MM.1S (cell line): Measurements from ENCODE around the gene BTBD16.

ENCODE experiments used
- DNase-seq: peaks from one replicate; pipeline ENCODE4 v3.0.0-alpha.2; 2015
- H2AFZ ChIP-seq: fragments of 300-600 bp; sonication (generic); 2 replicates; pipeline ENCODE4 v1.6.0; 2016; ENCODE audit warnings: antibody characterized with exemption, low read length
- H3F3A ChIP-seq: fragments of 300-600 bp; sonication (generic); 2 replicates; pipeline ENCODE4 v1.6.1; 2016; ENCODE audit warnings: mild to moderate bottlenecking, antibody characterized with exemption, low read length, moderate library complexity, mixed read lengths; ENCODE audit not compliant: insufficient read depth
- H3K27ac ChIP-seq: fragments of 300-600 bp; sonication (generic); 2 replicates; pipeline ENCODE4 v1.5.1; 2016; ENCODE audit warnings: mild to moderate bottlenecking, low read length
- H3K27me3 ChIP-seq: fragments of 300-600 bp; sonication (generic); replicated peaks from 2 replicates; pipeline ENCODE4 v1.6.0; 2016; ENCODE audit warnings: low read length; ENCODE audit not compliant: insufficient read depth
- H3K36me3 ChIP-seq: fragments of 300-600 bp; sonication (generic); replicated peaks from 2 replicates; pipeline ENCODE4 v1.6.1; 2016; ENCODE audit warnings: mild to moderate bottlenecking, low read length, mixed read lengths; ENCODE audit not compliant: insufficient read depth
- H3K4me1 ChIP-seq: fragments of 300-600 bp; sonication (generic); 2 replicates; pipeline ENCODE4 v1.6.1; 2016; ENCODE audit warnings: low read length, mixed read lengths
- H3K4me2 ChIP-seq: fragments of 300-600 bp; sonication (generic); 2 replicates; pipeline ENCODE4 v1.6.0; 2016; ENCODE audit warnings: low read depth, low read length
- H3K4me3 ChIP-seq: fragments of 300-600 bp; sonication (generic); 2 replicates; pipeline ENCODE4 v1.5.1; 2016; ENCODE audit warnings: low read length, mixed read lengths
- H3K79me2 ChIP-seq: fragments of 300-600 bp; sonication (generic); 2 replicates; pipeline ENCODE4 v1.6.1; 2016; ENCODE audit warnings: mixed run types, low read length, mixed read lengths
- H3K9ac ChIP-seq: fragments of 300-600 bp; sonication (generic); 2 replicates; pipeline ENCODE4 v1.6.1; 2016; ENCODE audit warnings: low read length, mixed read lengths
- H3K9me2 ChIP-seq: fragments of 300-600 bp; sonication (generic); replicated peaks from 2 replicates; pipeline ENCODE4 v1.6.1; 2016; ENCODE audit warnings: mild to moderate bottlenecking, low read length, mixed read lengths; ENCODE audit not compliant: insufficient read depth
- H3K9me3 ChIP-seq: fragments of 300-600 bp; sonication (generic); replicated peaks from 2 replicates; pipeline ENCODE4 v1.6.1; 2016; ENCODE audit warnings: mild to moderate bottlenecking, low read length, mixed read lengths; ENCODE audit not compliant: insufficient read depth
- H4K20me1 ChIP-seq: fragments of 300-600 bp; sonication (generic); 2 replicates; pipeline ENCODE4 v1.6.1; 2016; ENCODE audit warnings: mild to moderate bottlenecking, low read length, moderate library complexity, mixed read lengths; ENCODE audit not compliant: insufficient read depth
- CTCF ChIP-seq: fragments of 300-600 bp; sonication (generic); IDR thresholded peaks from 2 replicates; pipeline ENCODE4 v1.5.1; 2016; ENCODE audit warnings: antibody characterized with exemption, low read length, mixed read lengths
- EZH2 ChIP-seq: fragments of 300-600 bp; sonication (generic); optimal IDR thresholded peaks from 2 replicates; pipeline ENCODE3; 2017; ENCODE audit warnings: low read depth, mild to moderate bottlenecking, antibody characterized with exemption, low read length, mixed read lengths
- EZH2phosphoT487 ChIP-seq: fragments of 300-600 bp; sonication (generic); IDR thresholded peaks from 2 replicates; pipeline ENCODE4 v1.6.1; 2018; ENCODE audit warnings: antibody characterized with exemption, low read length

Gene BTBD16

GRCh38 chr10:122286867-122287266 is 15.8 kb downstream of the BTBD16 start:
- no peak for DNase-seq
- no peaks in the 10 kb centered on the region for H3K9me3 ChIP-seq

GRCh38 chr10:122287570-122287969 is 16.5 kb downstream of the BTBD16 start:
- TF ChIP-seq EZH2 (no peak), EZH2phosphoT487 (no peak), CTCF (no peak)
- Histone ChIP-seq H3K4me3 (no peak overlapping the region), H3K9me3 (no peaks in the 10 kb centered on the region), H3K27ac (no peak overlapping the region), H3K9me2 (no peaks in the 10 kb centered on the region), H4K20me1 (no peaks in the 10 kb centered on the region), H3F3A (no peaks in the 10 kb centered on the region), H3K27me3 (no peaks in the 10 kb centered on the region; the same call in 1 of the 2 replicates), H2AFZ (no peak overlapping the region), H3K36me3 (no peaks in the 10 kb centered on the region), H3K79me2 (no peaks in the 10 kb centered on the region), H3K4me1 (no peaks in the 10 kb centered on the region), H3K4me2 (no peak overlapping the region), H3K9ac (no peak overlapping the region)
- no peak for DNase-seq

More at GRCh38 chr10:122286867-122287266, 15.8 kb downstream of the BTBD16 start:
- no peak overlapping the region for H3K4me2 ChIP-seq
- H3K27me3 ChIP-seq = no peaks in the 10 kb centered on the region; the same call in 1 of the 2 replicates
- TF ChIP-seq EZH2phosphoT487 (no peak), EZH2 (no peak), CTCF (no peak)
- no peaks in the 10 kb centered on the region for H3F3A ChIP-seq
- no peaks in the 10 kb centered on the region for H3K4me1 ChIP-seq
- H4K20me1 ChIP-seq = no peaks in the 10 kb centered on the region
- H2AFZ ChIP-seq = no peak overlapping the region
- H3K9me2 ChIP-seq = no peaks in the 10 kb centered on the region
- no peaks in the 10 kb centered on the region for H3K79me2 ChIP-seq
- H3K4me3 ChIP-seq = no peak overlapping the region
- no peaks in the 10 kb centered on the region for H3K36me3 ChIP-seq
- H3K9ac ChIP-seq = no peak overlapping the region
- H3K27ac ChIP-seq = no peak overlapping the region

GRCh38 chr10:122288262-122288661 is 17.2 kb downstream of the BTBD16 start:
- H2AFZ ChIP-seq = no peak overlapping the region
- no peak for DNase-seq
- H3K4me2 ChIP-seq = no peak overlapping the region
- no peak overlapping the region for H3K9ac ChIP-seq
- H3F3A ChIP-seq = no peaks in the 10 kb centered on the region
- H3K27me3 ChIP-seq = no peaks in the 10 kb centered on the region; the same call in 1 of the 2 replicates
- no peaks in the 10 kb centered on the region for H3K9me3 ChIP-seq
- H3K36me3 ChIP-seq = no peaks in the 10 kb centered on the region
- TF ChIP-seq EZH2 = no peak
- no peak for TF ChIP-seq CTCF
- no peak for TF ChIP-seq EZH2phosphoT487
- no peaks in the 10 kb centered on the region for H4K20me1 ChIP-seq
- no peak overlapping the region for H3K4me3 ChIP-seq
- no peaks in the 10 kb centered on the region for H3K9me2 ChIP-seq
- no peaks in the 10 kb centered on the region for H3K79me2 ChIP-seq
- no peak overlapping the region for H3K27ac ChIP-seq
- no peaks in the 10 kb centered on the region for H3K4me1 ChIP-seq
